SJSA1 (cell line): ENCODE data around the gene MT4. TPM values are rescaled to one million over a fixed set of nuclear protein-coding genes. Genes with fewer than 3 reads are reported as not detected.
A peak's percentile ranks its signal among the peaks of the same experiment; 100 is the strongest.
"Not testable (repeated sequence)": the region's sequence is repeated elsewhere in the genome, so short reads cannot be mapped to it uniquely, and the experiment has no call there.

Source experiments
- DNase-seq, 2 experiments: peaks; one replicate each; pipeline ENCODE4 v3.0.0-alpha.2; 2015 to 2020; ENCODE audit warnings: low spot score in 2 of 2, low read depth in 1 of 2
- H3K27ac ChIP-seq: fragments of 250-450 bp; sonication (Bioruptor Pico); 2 replicates; pipeline ENCODE4 v1.5.1; 2020; ENCODE audit warnings: mild to moderate bottlenecking, moderate library complexity
- H3K27me3 ChIP-seq: fragments of 250-450 bp; sonication (Bioruptor Pico); replicated peaks from 2 replicates; pipeline ENCODE4 v1.5.1; 2020; ENCODE audit warnings: mild to moderate bottlenecking, moderate library complexity
- H3K36me3 ChIP-seq: fragments of 250-450 bp; sonication (Bioruptor Pico); 2 replicates; pipeline ENCODE4 v1.5.1; 2020; ENCODE audit warnings: mild to moderate bottlenecking
- H3K4me1 ChIP-seq: fragments of 250-450 bp; sonication (Bioruptor Pico); replicated peaks from 2 replicates; pipeline ENCODE4 v1.6.1; 2021; ENCODE audit warnings: mild to moderate bottlenecking
- H3K4me3 ChIP-seq: fragments of 250-450 bp; sonication (Bioruptor Pico); 2 replicates; pipeline ENCODE4 v1.5.1; 2020; ENCODE audit warnings: mild to moderate bottlenecking
- H3K9me3 ChIP-seq: fragments of 250-450 bp; sonication (Bioruptor Pico); replicated peaks from 2 replicates; pipeline ENCODE4 v1.5.1; 2020; ENCODE audit warnings: mild to moderate bottlenecking
- total RNA-seq: library from RNA; depleted of rRNA; stranded (reverse); fragments of >200 nt; shearing (Covaris generic); gene quantifications from 2 replicates; pipeline ENCODE4 v1.2.3, GENCODE V29; 2014

The MT4 gene
- total RNA-seq, 1 experiment from 2014 or later: not detected

DNA sequence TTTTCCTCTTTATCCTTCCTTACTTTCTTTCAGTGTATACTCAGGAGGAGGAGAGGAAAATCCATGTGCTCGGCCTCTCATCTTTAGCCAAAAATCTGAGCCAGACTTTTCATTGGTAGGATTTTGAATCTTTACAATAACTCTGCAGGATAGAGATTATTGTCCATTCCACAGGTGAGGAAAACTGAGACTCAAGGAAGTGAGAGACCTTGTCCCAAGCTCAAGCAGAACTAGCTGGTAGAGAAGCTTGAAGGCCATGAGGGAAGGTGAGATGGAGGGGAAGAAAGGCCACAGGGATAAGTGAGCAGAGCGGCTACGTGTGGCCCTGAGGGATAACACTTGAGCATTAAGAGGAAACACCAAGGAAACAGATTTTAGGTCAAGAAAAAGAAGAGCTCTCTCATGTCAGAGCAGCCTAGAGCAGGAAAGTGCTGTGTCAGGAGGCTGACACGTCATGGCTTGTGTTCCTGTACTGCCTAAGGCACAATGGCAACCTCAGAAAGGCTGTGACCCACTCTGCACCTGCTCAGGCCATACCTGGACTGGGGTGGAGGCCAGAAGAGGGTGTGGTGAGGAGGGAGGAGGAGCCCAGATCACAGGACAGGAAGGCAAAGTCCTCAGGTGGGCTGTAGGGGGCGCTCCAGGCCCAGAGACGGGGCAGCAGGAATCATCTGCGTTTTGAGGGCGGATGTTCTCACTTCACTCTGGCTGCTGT, 11.9 kb downstream of the MT4 start:
- no peaks in the 10 kb centered on the region for H3K4me1 ChIP-seq
- peak; percentile 47 to 70 for DNase-seq
- no peaks in the 10 kb centered on the region for H3K36me3 ChIP-seq
- H3K27ac ChIP-seq: no peak overlapping the region
- no peaks in the 10 kb centered on the region; the same call in none of the 2 replicates for H3K27me3 ChIP-seq
- H3K9me3 ChIP-seq: 0 out of 2 replicates have a peak, but pooled peaks cover 2% of the 10 kb centered on the region
- no peak overlapping the region for H3K4me3 ChIP-seq

DNA sequence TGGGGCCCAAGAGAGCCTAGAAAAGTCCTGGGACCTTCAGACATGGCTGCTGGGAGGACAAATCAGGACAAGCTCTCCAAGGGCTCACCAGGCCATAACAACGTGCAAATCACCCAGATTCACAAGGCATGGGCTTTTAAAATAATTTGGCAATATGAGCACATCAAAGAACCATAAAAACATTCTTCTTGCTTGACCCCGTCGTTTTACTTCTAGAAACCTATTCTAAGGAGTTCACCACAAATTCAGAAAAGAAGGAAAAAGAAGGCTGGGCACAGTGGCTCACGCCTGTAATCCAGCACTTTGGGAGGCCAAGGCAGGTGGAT, 12.4 kb downstream of the MT4 start:
- DNase-seq: no peak

DNA sequence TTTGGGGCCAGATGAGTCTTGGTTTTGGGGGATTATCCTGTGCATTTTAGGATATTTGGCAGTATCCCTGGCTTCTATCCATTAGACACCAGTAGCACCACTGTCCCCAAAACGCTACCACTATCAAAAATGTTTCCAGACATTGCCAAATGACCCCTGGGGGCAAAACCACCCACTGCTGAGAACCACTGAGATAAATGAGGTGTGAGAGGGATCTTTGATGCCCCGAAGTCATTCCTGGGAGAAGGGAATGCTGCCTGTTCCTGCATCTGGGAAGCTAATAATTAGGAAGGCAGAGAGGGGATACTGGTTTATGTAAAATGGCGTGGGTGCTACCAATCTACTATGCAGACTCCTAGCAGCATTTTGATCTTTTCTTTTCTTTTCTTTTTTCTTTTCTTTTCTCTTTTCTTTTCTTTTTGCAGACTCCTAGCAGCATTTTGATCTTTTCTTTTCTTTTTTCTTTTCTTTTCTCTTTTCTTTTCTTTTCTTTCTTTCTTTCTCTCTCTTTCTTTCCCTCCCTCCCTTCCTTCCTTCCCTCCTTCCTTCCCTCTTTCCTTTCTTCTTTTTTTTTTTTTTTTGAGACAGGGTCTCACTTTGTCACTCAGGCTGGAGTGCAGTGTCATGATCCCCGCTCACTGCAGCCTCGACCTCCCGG, 15.6 kb downstream of the MT4 start:
- no peak overlapping the region for H3K4me3 ChIP-seq
- peaks cover 13% of the 10 kb centered on the region for H3K27me3 ChIP-seq
- H3K36me3 ChIP-seq: no peaks in the 10 kb centered on the region
- no peaks in the 10 kb centered on the region for H3K9me3 ChIP-seq
- no peak for DNase-seq
- H3K27ac ChIP-seq: no peak overlapping the region
- H3K4me1 ChIP-seq: no peaks in the 10 kb centered on the region

More for the DNA sequence above, 12.4 kb downstream of the MT4 start:
- H3K36me3 ChIP-seq: no peaks in the 10 kb centered on the region
- no peak overlapping the region for H3K27ac ChIP-seq
- no peaks in the 10 kb centered on the region; the same call in none of the 2 replicates for H3K27me3 ChIP-seq
- H3K4me1 ChIP-seq: no peaks in the 10 kb centered on the region
- 0 out of 2 replicates have a peak, but pooled peaks cover 2% of the 10 kb centered on the region for H3K9me3 ChIP-seq
- no peak overlapping the region for H3K4me3 ChIP-seq

DNA sequence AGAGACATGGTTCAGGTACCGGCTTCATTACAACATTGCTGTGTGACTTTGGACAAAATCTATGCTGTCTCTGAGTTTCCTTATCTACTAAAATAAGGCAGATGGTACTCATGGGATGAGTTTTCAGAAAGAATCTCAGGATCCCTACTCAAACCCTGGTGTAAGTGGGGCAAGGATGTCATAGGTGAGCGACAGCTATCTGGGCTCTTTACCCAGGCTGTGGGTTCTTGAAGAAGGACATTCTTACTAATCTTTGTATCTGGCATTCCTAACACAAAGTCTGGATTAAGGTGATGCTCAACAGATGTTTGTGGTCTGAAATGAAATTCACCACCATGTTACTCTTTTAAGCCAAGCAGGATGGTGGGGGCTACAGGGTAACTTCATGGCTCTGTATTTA, 18.0 kb downstream of the MT4 start:
- H3K36me3 ChIP-seq: not testable (repeated sequence)

DNA sequence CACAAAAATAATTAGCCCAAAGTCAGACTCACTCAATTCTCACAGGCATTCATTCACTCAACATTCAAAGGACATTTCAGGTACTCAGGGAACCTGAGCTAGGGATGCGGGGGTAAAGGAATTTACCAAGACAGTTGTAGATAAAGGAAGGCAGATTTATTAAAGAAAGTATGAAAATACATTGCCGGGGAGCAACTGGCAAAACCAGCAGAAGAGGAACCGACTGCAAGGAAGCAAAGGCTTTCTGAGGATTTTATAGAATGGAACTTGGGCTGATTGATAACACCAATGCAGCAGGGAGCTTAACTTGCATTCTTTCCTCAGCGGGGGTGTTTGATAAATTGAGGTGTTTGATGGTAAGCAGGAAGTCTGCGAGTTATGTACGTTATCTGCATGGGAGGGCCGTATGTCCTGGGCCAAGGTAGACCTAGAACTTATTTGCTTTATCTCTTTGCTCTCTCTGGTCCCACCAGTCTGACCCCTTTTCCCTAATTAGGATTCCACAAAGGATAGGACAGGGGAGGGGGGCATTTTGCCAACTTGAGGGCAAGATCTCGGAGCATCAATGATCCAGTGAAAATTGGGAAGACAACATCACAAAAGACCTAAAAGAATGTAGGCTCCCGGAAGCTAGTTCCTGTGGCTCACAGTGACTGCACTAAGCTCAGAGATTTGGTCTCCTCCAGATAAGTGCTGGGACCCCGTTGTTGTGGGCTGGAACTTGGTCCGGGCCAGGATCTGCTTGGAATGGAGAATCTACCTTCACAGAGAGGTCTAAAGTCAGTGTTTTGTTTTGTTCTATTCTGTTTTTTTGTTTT, 18.7 kb downstream of the MT4 start:
- no peak for DNase-seq
- Histone ChIP-seq H3K36me3 (no peaks in the 10 kb centered on the region), H3K9me3 (no peaks in the 10 kb centered on the region), H3K4me3 (no peak overlapping the region), H3K4me1 (no peaks in the 10 kb centered on the region), H3K27me3 (peaks cover 24% of the 10 kb centered on the region), H3K27ac (no peak overlapping the region)

More for the DNA sequence above, 18.0 kb downstream of the MT4 start:
- H3K27me3 ChIP-seq: peaks cover 19% of the 10 kb centered on the region
- not testable (repeated sequence) for H3K4me1 ChIP-seq, DNase-seq, H3K9me3 ChIP-seq, H3K27ac ChIP-seq, H3K4me3 ChIP-seq

DNA sequence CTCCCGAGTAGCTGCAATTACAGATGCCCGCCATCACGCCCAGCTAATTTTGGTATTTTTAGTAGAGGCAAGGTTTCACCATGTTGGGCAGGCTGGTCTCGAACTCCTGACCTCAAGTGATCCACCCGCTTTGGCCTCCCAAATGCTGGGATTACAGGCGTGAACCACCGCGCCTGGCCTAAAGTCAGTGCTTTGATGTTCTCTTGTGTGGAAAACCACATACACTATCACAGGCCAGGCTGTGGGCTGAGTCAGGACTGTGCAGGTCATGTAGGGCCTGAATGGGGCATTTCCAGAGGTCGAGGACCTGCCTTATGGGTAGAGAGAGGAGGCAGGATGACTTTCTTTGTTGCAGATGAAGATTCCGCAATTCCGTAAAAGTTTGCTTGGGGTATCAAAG, 19.4 kb downstream of the MT4 start:
- DNase-seq: no peak
- H3K36me3 ChIP-seq: no peaks in the 10 kb centered on the region
- peaks cover 3% of the 10 kb centered on the region for H3K4me1 ChIP-seq
- H3K4me3 ChIP-seq: no peak overlapping the region
- H3K27me3 ChIP-seq: peaks cover 31% of the 10 kb centered on the region
- 0 out of 2 replicates have a peak, but pooled peaks cover 2% of the 10 kb centered on the region for H3K9me3 ChIP-seq
- no peak overlapping the region for H3K27ac ChIP-seq

DNA sequence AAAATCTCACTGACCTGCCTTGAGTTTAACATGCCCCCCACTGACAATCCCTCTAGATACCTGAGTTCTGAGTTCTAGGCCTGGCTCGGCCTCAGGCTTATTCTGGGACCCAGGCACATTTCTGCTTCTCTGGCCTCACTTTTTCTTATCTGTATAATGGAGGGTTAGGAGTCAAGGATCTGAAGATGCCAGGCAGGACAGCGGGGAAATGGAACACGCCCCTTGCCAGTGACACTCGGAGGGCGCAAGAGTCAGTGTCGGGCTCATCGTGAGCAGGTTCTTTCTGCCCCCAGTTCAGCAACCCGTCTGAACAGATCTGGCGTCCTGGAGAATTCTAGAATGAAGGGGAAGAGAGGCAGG, 23.9 kb downstream of the MT4 start:
- Histone ChIP-seq H3K27me3 (peaks cover 53% of the 10 kb centered on the region), H3K4me3 (no peak overlapping the region; the same call in 1 of the 2 replicates), H3K27ac (no peak overlapping the region)

DNA sequence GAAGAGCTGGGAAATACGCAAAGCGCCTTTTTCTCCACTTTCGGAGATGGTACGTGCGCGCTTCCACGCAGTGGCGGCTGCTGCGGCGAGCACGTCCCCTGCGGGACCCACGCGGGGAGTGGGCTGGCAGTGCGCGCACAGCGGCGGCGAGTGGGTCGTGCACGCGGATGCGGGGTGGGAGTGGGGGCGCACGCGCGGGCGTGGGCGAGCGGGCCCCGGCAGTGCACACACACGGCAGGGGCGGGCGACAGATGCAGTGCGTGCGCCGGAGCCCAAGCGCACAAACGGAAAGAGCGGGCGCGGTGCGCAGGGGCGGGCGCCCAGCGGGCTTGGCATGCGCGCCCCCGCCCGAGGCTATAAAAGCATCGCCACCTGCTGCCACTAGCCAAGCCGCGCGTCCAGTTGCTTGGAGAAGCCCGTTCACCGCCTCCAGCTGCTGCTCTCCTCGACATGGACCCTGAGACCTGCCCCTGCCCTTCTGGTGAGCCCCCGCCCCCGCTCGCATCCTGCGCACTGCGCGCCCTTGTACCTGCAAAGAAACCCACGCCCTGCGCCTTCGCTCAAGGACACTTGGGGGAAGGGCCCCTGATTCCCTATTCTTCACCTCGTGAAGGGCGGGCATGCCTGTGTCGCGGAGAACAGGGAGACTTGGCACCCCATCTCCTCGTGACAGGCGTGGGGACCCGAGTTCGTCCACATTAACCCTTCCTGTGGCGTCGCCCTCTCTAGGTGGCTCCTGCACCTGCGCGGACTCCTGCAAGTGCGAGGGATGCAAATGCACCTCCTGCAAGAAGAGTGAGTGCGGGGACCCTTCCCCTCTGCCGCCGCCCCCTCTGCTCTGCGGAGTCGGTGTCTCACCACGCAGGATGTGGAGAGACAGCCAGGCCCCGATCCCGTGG, 24.5 kb downstream of the MT4 start, which contains the start of gene MT3:
TSS of gene MT3 (plus strand) at position 388 of the 899 bp plus-strand sequence. CDS start at position 451, 63 bp downstream.
- Histone ChIP-seq H3K9me3 (0 out of 2 replicates have a peak, but pooled peaks cover 5% of the 10 kb centered on the region), H3K27me3 (peaks cover 49% of the 10 kb centered on the region), H3K4me3 (no peak within 1 kb of the TSS; the same call in 1 of the 2 replicates), H3K4me1 (peaks cover 7% of the 10 kb centered on the region), H3K27ac (no peak within 1 kb of the TSS), H3K36me3 (no peaks in the 10 kb centered on the region)
- no peak for DNase-seq

More for the DNA sequence above, 23.9 kb downstream of the MT4 start:
- peaks cover 7% of the 10 kb centered on the region for H3K4me1 ChIP-seq
- no peaks in the 10 kb centered on the region for H3K36me3 ChIP-seq
- no peak for DNase-seq
- H3K9me3 ChIP-seq: 0 out of 2 replicates have a peak, but pooled peaks cover 5% of the 10 kb centered on the region

DNA sequence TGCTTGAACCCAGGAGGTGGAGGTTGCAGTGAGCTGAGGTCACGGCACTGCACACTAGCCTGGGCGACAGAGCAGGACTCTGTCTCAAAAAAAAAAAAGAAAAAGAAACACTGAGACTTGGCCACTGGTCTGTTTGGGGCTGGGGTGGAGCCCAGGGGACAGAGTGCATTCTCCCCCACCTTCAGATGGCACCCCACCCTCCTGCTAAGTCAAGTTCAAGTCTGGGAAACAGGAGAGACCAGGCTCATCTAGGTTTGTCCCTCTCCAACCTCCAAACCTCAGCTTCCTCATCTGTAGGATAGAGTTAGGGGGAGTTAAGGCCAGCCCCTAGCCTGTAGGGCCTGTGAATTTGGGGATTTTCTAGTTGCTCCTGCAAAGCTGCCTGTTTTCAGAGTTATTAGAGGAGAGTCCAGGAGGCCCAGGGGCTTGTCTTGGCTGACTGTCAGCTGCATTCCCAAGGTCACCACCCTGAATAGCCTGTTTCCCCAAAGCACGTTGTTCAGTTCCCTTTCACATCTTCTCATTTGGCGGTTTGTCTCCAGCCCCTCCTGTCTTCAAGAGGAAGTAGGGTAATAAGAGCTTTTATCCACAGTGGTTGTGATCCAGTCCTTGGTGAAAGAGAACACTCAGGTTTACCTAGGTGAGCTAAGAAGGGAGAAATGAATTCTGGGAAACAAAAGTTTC, 26.6 kb downstream of the MT4 start:
- H3K36me3 ChIP-seq: no peaks in the 10 kb centered on the region
- no peak overlapping the region for H3K27ac ChIP-seq
- peaks cover 38% of the 10 kb centered on the region for H3K27me3 ChIP-seq
- no peak for DNase-seq
- 0 out of 2 replicates have a peak, but pooled peaks cover 5% of the 10 kb centered on the region for H3K9me3 ChIP-seq
- peaks cover 7% of the 10 kb centered on the region for H3K4me1 ChIP-seq
- H3K4me3 ChIP-seq: no peak overlapping the region

DNA sequence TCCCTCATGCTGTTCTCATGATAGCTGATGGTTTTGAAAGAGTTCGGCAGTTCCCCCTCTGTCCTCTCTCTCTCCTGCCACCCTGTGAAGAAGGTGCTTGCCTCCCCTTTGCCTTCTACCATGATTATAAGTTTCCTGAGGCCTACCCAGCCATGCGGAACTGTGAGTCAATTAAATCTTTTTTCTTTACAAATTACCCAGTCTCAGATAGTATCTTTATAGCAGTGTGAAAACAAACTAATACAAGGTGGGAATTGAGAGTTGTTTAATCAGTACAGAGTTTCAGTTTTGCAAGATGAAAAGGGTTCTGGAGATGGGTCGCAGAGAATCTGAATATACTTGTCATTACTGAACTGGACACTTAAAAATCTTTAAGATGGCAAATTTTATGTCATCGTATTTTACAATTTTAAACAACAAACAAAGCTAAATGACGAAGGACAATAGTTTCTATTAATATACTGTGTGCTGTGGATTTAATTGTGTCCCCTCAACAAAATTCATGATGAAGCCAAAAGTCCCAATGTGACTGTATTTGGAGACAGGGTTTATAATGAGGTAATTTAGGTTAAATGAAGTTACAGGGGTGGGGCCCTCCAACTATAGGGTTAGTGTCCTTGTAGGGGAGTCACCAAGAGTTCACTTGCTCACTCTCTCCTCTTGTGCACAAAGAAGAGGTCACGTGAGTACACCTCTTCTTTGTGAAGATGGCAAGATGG, 28.9 kb downstream of the MT4 start:
- no peaks in the 10 kb centered on the region for H3K36me3 ChIP-seq
- peaks cover 7% of the 10 kb centered on the region for H3K4me1 ChIP-seq
- no peak overlapping the region for H3K27ac ChIP-seq
- H3K9me3 ChIP-seq: peaks cover 5% of the 10 kb centered on the region; the same call in 1 of the 2 replicates
- H3K27me3 ChIP-seq: peaks cover 35% of the 10 kb centered on the region
- no peak overlapping the region for H3K4me3 ChIP-seq
- DNase-seq: no peak

DNA sequence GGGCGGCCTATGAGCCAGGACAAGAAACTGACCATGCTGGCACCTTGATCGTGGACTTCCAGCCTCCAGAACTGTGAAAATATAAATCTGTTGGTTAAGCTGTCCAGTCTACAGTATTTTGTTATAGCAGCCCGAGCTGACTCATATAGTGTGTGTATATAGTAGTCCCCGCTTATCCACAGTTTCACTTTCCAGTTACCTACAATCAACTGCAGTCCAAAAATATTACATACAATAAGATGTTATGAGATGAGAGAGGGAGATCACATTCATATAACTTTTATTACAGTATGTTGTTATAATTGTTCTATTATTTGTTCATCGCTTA, 29.4 kb downstream of the MT4 start:
- no peak for DNase-seq
- peaks cover 3% of the 10 kb centered on the region; the same call in 1 of the 2 replicates for H3K9me3 ChIP-seq
- no peaks in the 10 kb centered on the region for H3K36me3 ChIP-seq
- no peak overlapping the region for H3K4me3 ChIP-seq
- H3K27me3 ChIP-seq: peaks cover 30% of the 10 kb centered on the region
- H3K27ac ChIP-seq: no peak overlapping the region
- peaks cover 3% of the 10 kb centered on the region for H3K4me1 ChIP-seq

DNA sequence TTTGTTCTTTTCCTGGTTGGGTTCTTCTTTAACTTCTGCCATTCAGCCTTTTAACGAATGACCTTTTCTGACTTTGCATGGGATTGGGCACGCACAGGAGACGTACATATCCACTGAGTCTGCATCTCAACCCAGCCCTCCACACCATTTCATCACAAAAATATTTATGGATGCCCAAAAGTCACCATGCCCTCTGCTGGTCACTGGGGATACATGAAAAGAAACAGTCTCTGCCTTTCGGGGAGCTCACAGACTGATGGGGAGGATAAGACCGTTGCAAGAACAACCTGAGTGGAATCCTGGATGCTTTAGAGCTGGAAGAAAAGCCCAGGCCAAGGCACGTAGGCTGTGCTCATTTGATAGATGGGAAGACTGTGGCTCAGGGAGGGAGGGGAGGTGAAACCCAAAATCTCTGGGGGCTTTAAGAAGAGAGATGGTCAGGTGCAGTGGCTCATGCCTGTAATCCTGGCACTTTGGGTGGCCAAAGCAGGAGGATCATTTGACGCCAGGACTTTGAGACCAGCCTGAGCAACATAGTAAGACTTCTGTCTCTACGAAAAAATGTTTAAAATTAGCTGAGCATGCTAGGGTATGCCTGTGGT, 35.6 kb downstream of the MT4 start:
- no peaks in the 10 kb centered on the region; the same call in 1 of the 2 replicates for H3K9me3 ChIP-seq
- DNase-seq: peak in 1 of 2 experiments; percentile 32
- no peaks in the 10 kb centered on the region for H3K36me3 ChIP-seq
- no peak overlapping the region for H3K27ac ChIP-seq
- H3K4me3 ChIP-seq: no peak overlapping the region
- peaks cover 2% of the 10 kb centered on the region for H3K4me1 ChIP-seq
- H3K27me3 ChIP-seq: 0 out of 2 replicates have a peak, but pooled peaks cover 5% of the 10 kb centered on the region
